ENCODE measurements around the gene SLC12A7. TPM values are rescaled to one million over a fixed set of nuclear protein-coding genes. Genes with fewer than 3 reads are reported as not detected.

Gene SLC12A7
- total and polyA plus RNA-seq, 12 donors, result 1.3 to 52.6 (median 24.4) TPM

DNA sequence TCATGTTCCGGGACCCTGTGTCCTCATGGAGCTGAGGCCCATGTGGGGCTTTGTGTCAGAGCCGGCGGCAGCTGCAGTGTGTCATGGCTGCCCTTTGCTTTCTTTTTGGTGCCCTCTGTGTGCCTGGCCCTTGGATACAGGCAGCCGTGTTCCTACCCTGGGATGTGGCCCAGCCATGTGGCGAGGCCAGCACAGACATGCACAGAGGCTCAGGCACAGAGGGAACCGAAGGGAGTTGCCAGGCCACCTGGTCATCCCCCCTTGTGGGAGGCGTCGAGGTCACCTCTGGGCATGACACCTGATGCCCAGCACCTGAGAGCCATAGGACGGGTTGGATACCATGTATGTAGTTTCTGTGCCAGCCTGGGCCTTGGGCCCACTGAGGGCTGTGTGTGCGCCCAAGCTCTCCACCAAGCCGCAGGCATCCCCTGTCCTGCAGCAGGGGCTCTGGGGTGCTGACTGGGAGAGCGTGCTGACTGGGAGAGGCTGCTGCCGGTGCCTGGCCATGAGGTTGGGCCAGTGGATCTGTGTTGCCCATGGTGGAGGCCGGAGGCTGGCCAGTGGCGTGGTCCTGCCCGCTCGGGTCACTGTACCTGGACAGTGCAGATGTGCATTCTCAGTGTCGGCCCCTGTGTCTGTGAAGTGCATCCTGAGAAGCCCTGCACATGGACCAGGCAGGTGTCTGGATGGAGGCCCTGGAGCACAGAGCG lies 98.5 kb downstream of the SLC12A7 start:
- H3K27me3 ChIP-seq, result peaks cover 27% of the 10 kb centered on the region
- no peaks in the 10 kb centered on the region for H3K9me3 ChIP-seq (replicated peaks in 1 of 3)
- H3K27ac ChIP-seq, result peak overlapping the region in 1 of 5 donors; percentile 10
- DNase-seq, result no peak
- no peak overlapping the region for H3K4me3 ChIP-seq
- 75 to 87% (median 85%) methylated on average over 3 to 19 of the region's 19 CpGs for WGBS, 4 donors
- H3K4me1 ChIP-seq (replicated peaks in 1 of 2), result peaks cover 4 to 7% of the 10 kb centered on the region in 2 donors
- no peak for TF ChIP-seq POLR2A (IDR thresholded peaks at IDR 0.05)
- TF ChIP-seq, protein P1, sequence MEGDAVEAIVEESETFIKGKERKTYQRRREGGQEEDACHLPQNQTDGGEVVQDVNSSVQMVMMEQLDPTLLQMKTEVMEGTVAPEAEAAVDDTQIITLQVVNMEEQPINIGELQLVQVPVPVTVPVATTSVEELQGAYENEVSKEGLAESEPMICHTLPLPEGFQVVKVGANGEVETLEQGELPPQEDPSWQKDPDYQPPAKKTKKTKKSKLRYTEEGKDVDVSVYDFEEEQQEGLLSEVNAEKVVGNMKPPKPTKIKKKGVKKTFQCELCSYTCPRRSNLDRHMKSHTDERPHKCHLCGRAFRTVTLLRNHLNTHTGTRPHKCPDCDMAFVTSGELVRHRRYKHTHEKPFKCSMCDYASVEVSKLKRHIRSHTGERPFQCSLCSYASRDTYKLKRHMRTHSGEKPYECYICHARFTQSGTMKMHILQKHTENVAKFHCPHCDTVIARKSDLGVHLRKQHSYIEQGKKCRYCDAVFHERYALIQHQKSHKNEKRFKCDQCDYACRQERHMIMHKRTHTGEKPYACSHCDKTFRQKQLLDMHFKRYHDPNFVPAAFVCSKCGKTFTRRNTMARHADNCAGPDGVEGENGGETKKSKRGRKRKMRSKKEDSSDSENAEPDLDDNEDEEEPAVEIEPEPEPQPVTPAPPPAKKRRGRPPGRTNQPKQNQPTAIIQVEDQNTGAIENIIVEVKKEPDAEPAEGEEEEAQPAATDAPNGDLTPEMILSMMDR (IDR thresholded peaks at IDR 0.05), result no peak
- intact Hi-C loops (cut with DNase I), result no loop called here
- no peaks in the 10 kb centered on the region for H3K36me3 ChIP-seq (replicated peaks in 1 of 2)

DNA sequence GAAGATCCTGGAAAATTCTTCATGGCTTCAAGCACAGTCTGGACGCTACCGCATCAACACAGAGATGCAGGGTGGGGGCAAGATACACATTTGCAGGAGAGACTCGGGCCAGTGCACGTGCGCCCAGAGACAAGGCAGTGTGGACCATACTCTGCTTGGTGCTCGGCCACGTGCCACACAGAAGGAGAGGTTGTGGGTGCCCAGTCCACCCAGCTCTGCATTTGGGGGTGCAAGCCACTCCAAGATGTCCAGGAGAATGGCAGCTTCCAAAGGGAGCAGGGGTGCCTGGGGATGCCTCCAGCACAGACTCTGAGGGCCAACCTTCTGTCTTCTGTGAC lies 99.0 kb downstream of the SLC12A7 start:
- Histone ChIP-seq H3K36me3 (replicated peaks in 1 of 2) (no peaks in the 10 kb centered on the region), H3K27ac (no peak overlapping the region), H3K4me1 (replicated peaks in 1 of 2) (peaks cover 4 to 7% of the 10 kb centered on the region in 2 donors), H3K27me3 (peaks cover 33% of the 10 kb centered on the region), H3K4me3 (no peak overlapping the region), H3K9me3 (replicated peaks in 1 of 3) (no peaks in the 10 kb centered on the region)
- no peak for DNase-seq
- TF ChIP-seq, protein P1 (IDR thresholded peaks at IDR 0.05), result no peak
- TF ChIP-seq POLR2A (IDR thresholded peaks at IDR 0.05), result no peak
- intact Hi-C loops (cut with DNase I), result no loop called here
- WGBS, 4 donors, result 79 to 100% (median 89%) methylated on average over 1 to 7 of the region's 7 CpGs

DNA sequence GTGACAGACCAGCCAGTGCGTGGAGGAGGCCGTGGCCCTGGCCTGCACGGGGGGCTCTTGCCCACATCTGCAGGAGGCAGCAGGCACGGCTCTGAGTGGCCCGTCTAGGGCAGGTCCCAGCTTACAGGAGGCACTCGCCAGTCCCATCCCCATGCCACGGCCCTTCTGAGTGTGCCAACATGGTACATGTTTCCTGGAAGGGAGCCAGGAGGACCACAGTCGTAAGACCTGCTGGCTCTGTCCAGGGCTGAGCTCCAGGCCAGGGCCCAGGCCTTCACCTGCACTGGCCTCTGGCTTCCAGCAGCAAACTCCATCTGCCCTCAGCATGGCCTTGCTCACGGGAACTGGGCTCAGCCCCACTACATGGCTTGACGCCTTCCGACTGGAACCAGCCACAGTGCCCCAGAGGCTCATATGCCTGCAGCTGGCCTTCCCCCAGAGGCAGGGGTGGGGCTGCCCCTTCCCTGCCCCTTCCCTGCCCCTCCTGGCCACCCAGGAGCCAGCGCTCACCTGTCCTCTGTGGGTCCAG lies 99.5 kb downstream of the SLC12A7 start:
- no peak for TF ChIP-seq POLR2A (IDR thresholded peaks at IDR 0.05)
- TF ChIP-seq, protein P1 (IDR thresholded peaks at IDR 0.05), result no peak
- Histone ChIP-seq H3K27me3 (peaks cover 37% of the 10 kb centered on the region), H3K27ac (no peak overlapping the region), H3K4me3 (no peak overlapping the region), H3K36me3 (replicated peaks in 1 of 2) (no peaks in the 10 kb centered on the region), H3K4me1 (replicated peaks in 1 of 2) (peaks cover 4 to 7% of the 10 kb centered on the region in 2 donors), H3K9me3 (replicated peaks in 1 of 3) (no peaks in the 10 kb centered on the region)
- DNase-seq, result peak in 1 of 7 donors; percentile 6
- intact Hi-C loops (cut with DNase I), result no loop called here
- WGBS, 4 donors, result 66 to 87% (median 82%) methylated on average over 1 to 12 of the region's 12 CpGs

DNA sequence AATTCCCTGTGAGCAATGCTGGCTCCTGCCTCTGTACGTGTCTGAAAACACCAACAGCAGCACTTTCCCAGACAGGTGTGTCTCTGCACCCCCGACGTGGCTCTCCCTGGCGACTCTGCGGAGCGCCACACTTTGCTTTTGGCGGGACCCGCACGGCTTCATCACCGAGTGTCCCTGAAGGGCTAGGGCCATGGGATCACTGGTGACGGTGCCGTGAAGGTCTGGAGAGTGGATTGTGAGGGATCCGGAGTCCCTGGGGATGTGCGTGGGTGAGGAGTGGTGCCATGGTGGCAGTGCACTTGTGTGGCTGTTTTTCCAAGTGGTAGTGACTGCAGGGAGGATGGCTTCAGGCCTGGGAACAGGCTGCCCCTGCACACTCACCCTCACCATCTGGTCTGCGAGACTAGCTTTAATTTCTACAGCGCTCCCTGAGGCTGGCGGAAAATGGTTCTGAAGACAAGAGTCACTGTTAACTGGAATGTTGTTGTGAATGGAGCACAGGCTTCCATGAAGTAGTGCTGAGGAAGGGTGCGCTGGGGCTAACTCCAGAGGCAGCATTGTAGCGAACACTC lies 100.0 kb downstream of the SLC12A7 start:
- Histone ChIP-seq H3K4me1 (replicated peaks in 1 of 2) (peaks cover 4 to 7% of the 10 kb centered on the region in 2 donors), H3K36me3 (replicated peaks in 1 of 2) (no peaks in the 10 kb centered on the region), H3K9me3 (replicated peaks in 1 of 3) (no peaks in the 10 kb centered on the region), H3K27me3 (peaks cover 37% of the 10 kb centered on the region), H3K4me3 (no peak overlapping the region), H3K27ac (no peak overlapping the region)
- peak in 2 of 7 donors; percentile 4 to 6 for DNase-seq
- intact Hi-C loops (cut with DNase I), result no loop called here
- TF ChIP-seq, protein P1 (IDR thresholded peaks at IDR 0.05), result no peak
- TF ChIP-seq POLR2A (IDR thresholded peaks at IDR 0.05), result no peak
- WGBS, 4 donors, result 68 to 78% (median 72%) methylated on average over 16 to 19 of the region's 19 CpGs
